ENCODE results near the gene SPG11.

DNA sequence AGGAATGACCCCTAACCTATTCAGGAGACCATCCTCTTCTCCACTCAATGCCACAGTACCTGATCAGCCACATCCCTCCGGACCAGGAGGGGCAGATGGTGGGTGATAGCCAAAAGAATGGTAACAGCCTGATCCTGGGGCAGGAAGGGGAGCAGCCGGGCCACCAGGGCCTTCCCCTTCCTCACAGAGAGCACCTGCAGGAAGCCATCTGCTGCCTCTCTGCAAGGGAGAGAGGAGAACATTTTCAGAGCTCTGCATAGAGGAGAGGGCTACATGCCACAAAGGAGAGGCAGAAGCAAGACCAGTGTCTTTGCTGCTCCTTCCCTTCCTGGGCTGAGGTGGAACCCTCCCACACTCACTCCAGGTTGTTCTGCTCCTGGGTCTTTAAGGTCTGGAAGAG is 5.5 kb upstream of the SPG11 start:
- TF ChIP-seq SP1 (IDR thresholded peaks at IDR 0.05): no peak
- TF ChIP-seq ELF4 (IDR thresholded peaks at IDR 0.05): no peak
- TF ChIP-seq FOXA1 (IDR thresholded peaks at IDR 0.05): no peak

Measured in HEK293T (cell line).